Measurements from ENCODE around the gene RABAC1. TPM values are rescaled to one million over a fixed set of nuclear protein-coding genes. Genes with fewer than 3 reads are reported as not detected.

Gene RABAC1
- polyA plus RNA-seq, 1 donor (not counting 4 experiments of a cell fraction or from before 2014, with no cell fraction given) = 107 TPM

DNA sequence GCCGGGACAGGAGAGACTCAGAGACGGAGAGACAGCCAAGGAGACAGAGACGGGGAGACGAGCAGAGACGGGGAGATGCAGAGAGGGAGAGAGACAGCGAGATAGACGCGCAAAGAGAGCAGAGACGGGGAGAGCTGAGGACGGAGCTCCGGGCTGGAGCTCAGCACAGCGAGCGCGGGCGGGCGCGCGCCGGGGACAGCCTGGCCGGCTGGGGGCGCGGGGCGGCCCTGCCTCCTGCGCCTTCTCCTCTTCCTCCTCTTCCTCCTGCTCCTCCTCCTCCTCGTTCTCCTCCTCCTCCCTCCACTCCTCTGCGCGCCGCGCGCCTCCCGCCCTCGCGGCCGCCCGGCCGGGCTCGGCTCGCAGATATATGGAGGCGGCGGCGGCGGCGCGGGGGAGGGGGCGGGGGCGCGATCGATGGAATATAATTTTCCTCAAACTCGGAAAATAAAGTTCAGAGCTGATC lies 30.9 kb downstream of the RABAC1 start, which contains the start of gene ERFL:
TSS of gene ERFL (minus strand) at position 229 of the 463 bp plus-strand sequence. CDS start 15,530 bp downstream, outside the sequence.
- H2AFZ ChIP-seq (ENCODE audit: control insufficient read depth, low read length) = peak within 1 kb of the TSS; percentile 80
- FAIRE-seq (no peak), DNase-seq (ENCODE audit: low read depth, low spot score) (no peak)
- H3K27me3 ChIP-seq (ENCODE audit: control insufficient read depth, extremely low read depth, insufficient read depth, low read length) = peaks cover 93% of the 10 kb centered on the region
- H3K9me3 ChIP-seq (ENCODE audit: control insufficient read depth, low read depth, low read length) = no peaks in the 10 kb centered on the region
- no peaks in the 10 kb centered on the region for H3K79me2 ChIP-seq (ENCODE audit: control insufficient read depth, insufficient read depth, low read length)
- peak within 1 kb of the TSS; percentile 29 to 62 (median 56) for H3K4me3 ChIP-seq (ENCODE audit: control insufficient read depth in 2 of 3, extremely low read depth in 1 of 3, insufficient read depth in 2 of 3, low read depth in 1 of 3, low read length in 3 of 3)
- no peak within 1 kb of the TSS for H3K27ac ChIP-seq (ENCODE audit: control insufficient read depth, insufficient read depth, low read length)
- H3K9ac ChIP-seq (ENCODE audit: control insufficient read depth, extremely low read depth, insufficient read depth, low read length) = no peak within 1 kb of the TSS
- H3K4me2 ChIP-seq (ENCODE audit: control insufficient read depth, extremely low read depth, insufficient read depth, low read depth, low read length) = peak within 1 kb of the TSS; percentile 91
- no peaks in the 10 kb centered on the region for H3K9me1 ChIP-seq (ENCODE audit: control insufficient read depth, extremely low read depth, insufficient read depth, low read length)
- H3K36me3 ChIP-seq (ENCODE audit: control insufficient read depth in 2 of 2, extremely low read depth in 1 of 2, insufficient read depth in 2 of 2, low read length in 2 of 2) = no peaks in the 10 kb centered on the region
- peaks cover 6% of the 10 kb centered on the region for H4K20me1 ChIP-seq (ENCODE audit: control insufficient read depth, extremely low read depth, insufficient read depth, low read length)
- dilution Hi-C loops (cut with MboI; ENCODE audit: extremely low pct_ligation_motif_present, low sequenced_read_pairs) = no loop called here
- H3K4me1 ChIP-seq (ENCODE audit: control insufficient read depth, extremely low read depth, insufficient read depth, low read length) = peaks cover 6% of the 10 kb centered on the region
- no peak for TF ChIP-seq EZH2 (IDR thresholded peaks at IDR 0.05; ENCODE audit: low read length)
- peak in 1 of 3 experiments; percentile 13 for TF ChIP-seq CTCF (optimal IDR thresholded peaks at IDR 0.05 in 1 of 3, IDR thresholded peaks at IDR 0.05 in 1 of 3, conservative IDR thresholded peaks at IDR 0.05 in 1 of 3; ENCODE audit: extremely low read depth in 1 of 3, insufficient read depth in 2 of 3, low read length in 3 of 3)

GRCh38 chr19:41927497-41928192 lies 31.5 kb downstream of the RABAC1 start:
- H3K4me1 ChIP-seq (ENCODE audit: control insufficient read depth, extremely low read depth, insufficient read depth, low read length) = peaks cover 6% of the 10 kb centered on the region
- no peak overlapping the region for H3K27ac ChIP-seq (ENCODE audit: control insufficient read depth, insufficient read depth, low read length)
- dilution Hi-C loops (cut with MboI; ENCODE audit: extremely low pct_ligation_motif_present, low sequenced_read_pairs) = no loop called here
- peak overlapping the region; percentile 91 for H3K4me2 ChIP-seq (ENCODE audit: control insufficient read depth, extremely low read depth, insufficient read depth, low read depth, low read length)
- H3K36me3 ChIP-seq (ENCODE audit: control insufficient read depth in 2 of 2, extremely low read depth in 1 of 2, insufficient read depth in 2 of 2, low read length in 2 of 2) = no peaks in the 10 kb centered on the region
- peaks cover 94% of the 10 kb centered on the region for H3K27me3 ChIP-seq (ENCODE audit: control insufficient read depth, extremely low read depth, insufficient read depth, low read length)
- TF ChIP-seq CTCF (optimal IDR thresholded peaks at IDR 0.05 in 1 of 3, IDR thresholded peaks at IDR 0.05 in 1 of 3, conservative IDR thresholded peaks at IDR 0.05 in 1 of 3; ENCODE audit: extremely low read depth in 1 of 3, insufficient read depth in 2 of 3, low read length in 3 of 3) (no peak), EZH2 (IDR thresholded peaks at IDR 0.05; ENCODE audit: low read length) (peak; percentile 78)
- peaks cover 6% of the 10 kb centered on the region for H4K20me1 ChIP-seq (ENCODE audit: control insufficient read depth, extremely low read depth, insufficient read depth, low read length)
- peak overlapping the region in 2 of 3 experiments; percentile 29 to 56 for H3K4me3 ChIP-seq (ENCODE audit: control insufficient read depth in 2 of 3, extremely low read depth in 1 of 3, insufficient read depth in 2 of 3, low read depth in 1 of 3, low read length in 3 of 3)
- H3K9me1 ChIP-seq (ENCODE audit: control insufficient read depth, extremely low read depth, insufficient read depth, low read length) = no peaks in the 10 kb centered on the region
- no peaks in the 10 kb centered on the region for H3K9me3 ChIP-seq (ENCODE audit: control insufficient read depth, low read depth, low read length)
- FAIRE-seq (no peak), DNase-seq (ENCODE audit: low read depth, low spot score) (no peak)
- H3K9ac ChIP-seq (ENCODE audit: control insufficient read depth, extremely low read depth, insufficient read depth, low read length) = no peak overlapping the region
- H3K79me2 ChIP-seq (ENCODE audit: control insufficient read depth, insufficient read depth, low read length) = no peaks in the 10 kb centered on the region
- no peak overlapping the region for H2AFZ ChIP-seq (ENCODE audit: control insufficient read depth, low read length)

All from keratinocyte (primary cell).